GM12865 (cell line): Measurements from ENCODE around the gene SAMD4A.

Source experiments
- DNase-seq: peaks from one replicate; pipeline ENCODE4 v3.0.0; 2010; ENCODE audit warnings: low read depth
- H3K4me3 ChIP-seq: 2 replicates; pipeline ENCODE4 v1.5.1; 2011; ENCODE audit warnings: mild to moderate bottlenecking, low read depth, low read length, control low read depth
- TF ChIP-seq, protein P1 (sequence below): IDR thresholded peaks from 2 replicates; pipeline ENCODE4 v1.5.1; 2011; ENCODE audit warnings: low read length, control low read depth, low read depth, inconsistent platforms; ENCODE audit not compliant: insufficient read depth; ENCODE audit errors: missing control alignments

The SAMD4A gene

DNA sequence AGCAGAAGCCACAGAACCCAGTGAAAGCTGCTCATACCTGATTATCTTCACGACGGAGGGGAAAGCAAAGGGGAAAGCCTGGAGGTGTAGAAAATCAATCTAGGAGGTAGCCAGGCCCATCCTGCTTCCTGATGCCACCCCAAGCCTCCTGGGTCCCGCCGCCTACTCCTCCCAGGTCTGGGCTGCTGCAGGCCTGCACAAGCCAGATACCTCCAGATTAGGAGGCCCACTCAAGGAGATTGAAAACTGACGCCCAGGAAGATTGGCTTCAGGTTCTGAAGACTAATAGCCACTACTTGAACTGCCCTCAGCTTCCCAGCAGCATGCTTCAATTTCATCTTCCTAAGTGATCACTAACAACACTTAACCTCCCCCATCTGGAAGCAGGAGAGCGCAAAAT, 248.6 kb downstream of the SAMD4A start:
- TF ChIP-seq, protein P1, sequence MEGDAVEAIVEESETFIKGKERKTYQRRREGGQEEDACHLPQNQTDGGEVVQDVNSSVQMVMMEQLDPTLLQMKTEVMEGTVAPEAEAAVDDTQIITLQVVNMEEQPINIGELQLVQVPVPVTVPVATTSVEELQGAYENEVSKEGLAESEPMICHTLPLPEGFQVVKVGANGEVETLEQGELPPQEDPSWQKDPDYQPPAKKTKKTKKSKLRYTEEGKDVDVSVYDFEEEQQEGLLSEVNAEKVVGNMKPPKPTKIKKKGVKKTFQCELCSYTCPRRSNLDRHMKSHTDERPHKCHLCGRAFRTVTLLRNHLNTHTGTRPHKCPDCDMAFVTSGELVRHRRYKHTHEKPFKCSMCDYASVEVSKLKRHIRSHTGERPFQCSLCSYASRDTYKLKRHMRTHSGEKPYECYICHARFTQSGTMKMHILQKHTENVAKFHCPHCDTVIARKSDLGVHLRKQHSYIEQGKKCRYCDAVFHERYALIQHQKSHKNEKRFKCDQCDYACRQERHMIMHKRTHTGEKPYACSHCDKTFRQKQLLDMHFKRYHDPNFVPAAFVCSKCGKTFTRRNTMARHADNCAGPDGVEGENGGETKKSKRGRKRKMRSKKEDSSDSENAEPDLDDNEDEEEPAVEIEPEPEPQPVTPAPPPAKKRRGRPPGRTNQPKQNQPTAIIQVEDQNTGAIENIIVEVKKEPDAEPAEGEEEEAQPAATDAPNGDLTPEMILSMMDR, result no peak
- H3K4me3 ChIP-seq, result no peak overlapping the region
- no peak for DNase-seq

DNA sequence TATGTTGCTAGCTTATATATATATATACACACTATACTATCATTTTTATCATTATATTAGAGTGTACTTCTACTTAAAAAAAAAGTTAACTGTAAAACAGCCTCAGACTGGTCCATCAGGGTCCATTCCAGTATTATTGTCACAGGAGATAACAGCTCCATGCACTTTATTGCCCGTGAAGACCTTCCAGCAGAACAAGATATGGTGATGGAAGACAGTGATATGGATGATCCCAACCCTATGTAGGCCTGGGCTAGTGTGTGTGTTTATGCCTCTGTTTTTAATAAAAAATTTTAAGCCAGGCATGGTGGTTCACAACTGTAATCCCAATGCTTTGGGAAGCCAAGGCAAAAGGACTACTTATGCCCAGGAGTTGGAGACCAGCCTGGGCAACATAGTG, 249.5 kb downstream of the SAMD4A start:
- no peak for DNase-seq
- TF ChIP-seq, protein P1, result no peak
- no peak overlapping the region for H3K4me3 ChIP-seq

DNA sequence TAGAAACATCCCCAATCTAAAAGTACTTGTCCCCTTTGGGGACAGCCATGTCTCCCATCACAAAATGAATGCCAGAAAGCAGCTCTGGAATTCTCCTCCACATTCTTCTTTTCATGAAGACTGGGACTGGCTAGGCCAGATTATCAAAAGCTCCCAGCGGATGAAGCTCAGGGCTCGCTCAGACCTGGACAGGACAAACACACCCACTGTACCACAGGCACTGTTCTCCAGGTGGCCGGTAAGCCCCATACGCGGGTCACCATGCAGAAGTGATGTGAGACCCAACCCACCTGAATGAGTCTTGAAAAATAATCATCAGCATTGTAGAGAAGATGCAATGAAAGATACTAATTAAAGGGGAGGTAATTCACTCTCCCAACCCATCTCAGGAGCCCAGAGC, 250.6 kb downstream of the SAMD4A start:
- no peak overlapping the region for H3K4me3 ChIP-seq
- DNase-seq, result no peak
- TF ChIP-seq, protein P1, result no peak

DNA sequence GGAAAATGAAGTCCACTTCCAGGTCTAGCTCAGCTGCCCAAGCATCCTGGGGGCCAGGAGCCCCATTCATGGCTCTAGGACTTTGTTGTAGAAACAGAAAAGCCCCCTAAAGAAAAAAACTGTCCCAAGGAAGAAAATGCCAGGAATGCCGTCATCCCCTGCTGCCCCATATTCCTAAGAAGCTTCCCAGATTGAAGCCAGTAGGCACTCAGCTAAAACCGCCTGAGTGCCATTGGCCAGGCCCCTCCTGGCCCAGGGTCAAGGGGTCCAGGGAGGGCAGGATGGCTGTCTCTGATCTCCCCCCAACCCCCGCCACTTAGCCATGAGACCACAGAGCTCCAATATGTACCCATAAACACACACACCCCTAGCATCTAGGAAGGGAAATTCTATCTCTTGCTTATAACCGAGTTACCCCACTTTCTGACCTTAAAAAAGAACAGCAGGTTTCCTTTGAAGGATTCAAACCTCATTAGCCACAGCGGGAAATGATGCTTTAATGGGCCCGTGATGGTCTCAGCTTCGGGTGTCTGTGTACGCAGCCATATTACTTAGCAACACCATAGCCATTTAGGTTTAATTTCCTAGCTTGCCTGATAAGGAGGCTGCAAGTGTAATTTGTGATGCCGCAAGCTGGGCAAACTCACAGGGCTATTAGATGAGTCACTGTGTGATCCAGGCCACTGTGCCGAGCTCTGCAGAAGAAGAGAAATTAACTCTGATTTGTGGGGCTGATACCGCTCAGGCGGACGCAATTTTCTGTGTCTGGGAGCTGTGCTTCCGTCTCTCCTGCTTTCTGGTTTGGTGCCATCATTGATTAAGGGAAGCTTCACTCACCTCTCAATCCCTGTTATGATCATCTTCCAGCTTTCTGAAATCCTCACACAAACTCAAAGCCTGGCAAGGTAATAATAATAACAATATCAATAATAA, 251.5 kb downstream of the SAMD4A start:
- no peak for DNase-seq
- TF ChIP-seq, protein P1, result no peak

DNA sequence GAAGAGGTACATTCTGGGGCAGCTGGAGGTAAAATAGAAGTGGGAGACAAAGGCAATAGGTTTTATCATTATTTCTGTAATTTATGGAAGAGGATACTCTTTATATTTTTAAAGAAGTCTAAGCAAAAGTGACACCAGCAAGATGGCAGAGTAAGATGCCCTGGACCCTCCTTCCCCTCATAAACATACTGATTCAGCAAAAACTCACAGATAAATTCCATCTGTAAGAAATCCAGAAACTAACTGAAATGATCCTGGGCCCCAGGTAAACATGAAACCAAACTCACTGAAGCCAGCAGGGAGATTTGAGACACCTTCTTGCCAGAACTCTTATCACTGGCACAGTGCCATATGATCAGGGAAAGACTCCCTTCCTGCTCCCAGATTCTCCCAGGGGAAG, 255.8 kb downstream of the SAMD4A start:
- TF ChIP-seq, protein P1, result no peak
- H3K4me3 ChIP-seq, result no peak overlapping the region
- no peak for DNase-seq

More for the DNA sequence above, 251.5 kb downstream of the SAMD4A start:
- no peak overlapping the region for H3K4me3 ChIP-seq

DNA sequence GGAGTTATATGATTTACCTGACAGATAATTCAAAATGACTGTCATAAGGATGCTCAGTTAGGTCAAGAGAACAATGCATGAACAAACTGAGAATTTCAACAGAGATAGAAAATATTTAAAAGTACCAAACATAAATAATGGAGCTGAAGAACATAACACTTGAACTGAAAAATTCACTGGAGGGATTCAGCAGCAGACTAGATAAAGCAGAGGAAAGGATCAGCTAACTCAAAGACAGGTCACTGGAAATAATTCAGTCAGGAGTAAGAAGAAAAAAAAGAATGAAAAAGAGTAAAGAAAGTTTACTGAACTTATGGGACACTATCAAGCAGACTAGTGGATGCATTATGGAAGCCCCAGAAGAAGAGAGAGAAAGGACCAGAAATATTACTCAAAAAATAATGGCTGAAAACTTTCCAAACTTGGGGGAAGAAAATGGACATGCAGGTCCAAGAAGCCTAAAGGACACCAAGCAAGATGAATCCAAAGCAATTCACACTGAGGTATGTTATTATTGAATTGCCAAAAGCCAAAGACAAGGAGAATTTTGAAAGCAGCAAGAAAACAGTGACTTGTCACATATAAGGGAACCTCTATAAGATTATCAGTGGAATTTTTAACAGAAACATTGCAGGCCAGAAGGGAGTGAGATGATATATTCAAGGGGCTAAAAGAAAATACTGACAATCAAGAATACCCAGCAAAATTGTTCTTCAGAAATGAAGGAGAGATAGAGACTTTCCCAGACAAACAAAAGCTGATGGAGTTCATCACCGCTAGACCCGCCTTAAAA, 257.0 kb downstream of the SAMD4A start:
- TF ChIP-seq, protein P1, result no peak
- H3K4me3 ChIP-seq, result no peak overlapping the region
- no peak for DNase-seq
